ENCODE data around the gene ZNF460. TPM values are rescaled to one million over a fixed set of nuclear protein-coding genes. Genes with fewer than 3 reads are reported as not detected.

ZNF460 gene
- total and polyA plus RNA-seq, 2 of the 13 experiments (the other 11 are each of a cell fraction or from before 2014, with no cell fraction given), result 14.5 to 44.8 TPM

DNA sequence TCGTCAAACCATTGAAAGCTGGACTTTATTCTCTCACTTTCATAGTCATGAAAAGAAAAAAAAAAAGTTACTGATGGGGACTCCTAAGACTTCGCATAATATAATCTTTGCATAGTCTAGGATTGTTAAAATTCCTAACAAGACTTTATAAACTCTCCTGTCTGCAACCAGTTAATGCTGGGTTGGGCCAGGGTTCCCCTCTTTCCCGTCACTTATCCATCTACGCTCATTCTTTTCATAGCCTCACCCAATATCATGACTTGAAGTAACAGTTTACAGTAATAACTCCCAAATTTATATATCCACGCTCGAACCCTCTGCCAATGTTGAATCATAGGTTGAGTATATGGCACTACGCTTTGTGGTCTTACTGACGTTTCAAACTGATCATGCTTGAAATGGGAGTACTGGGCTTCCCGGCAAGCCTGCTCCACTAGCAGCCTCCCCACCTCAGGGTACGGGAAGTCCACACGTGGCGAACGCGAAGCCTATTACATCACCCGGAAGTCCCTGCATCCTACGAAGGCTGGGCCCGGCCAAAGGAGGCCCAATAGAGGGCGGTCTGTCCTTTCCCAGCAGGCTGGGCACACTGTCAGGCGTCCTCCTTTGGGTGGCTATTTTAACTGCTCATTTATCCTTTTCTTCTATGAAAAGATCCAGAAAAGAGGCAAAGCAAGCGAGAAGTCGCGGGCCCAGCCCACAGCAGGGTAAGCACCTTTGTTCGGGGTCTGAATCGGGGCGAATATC is 694 bp upstream of the ZNF460 start (continued):
- TF ChIP-seq, protein P1, sequence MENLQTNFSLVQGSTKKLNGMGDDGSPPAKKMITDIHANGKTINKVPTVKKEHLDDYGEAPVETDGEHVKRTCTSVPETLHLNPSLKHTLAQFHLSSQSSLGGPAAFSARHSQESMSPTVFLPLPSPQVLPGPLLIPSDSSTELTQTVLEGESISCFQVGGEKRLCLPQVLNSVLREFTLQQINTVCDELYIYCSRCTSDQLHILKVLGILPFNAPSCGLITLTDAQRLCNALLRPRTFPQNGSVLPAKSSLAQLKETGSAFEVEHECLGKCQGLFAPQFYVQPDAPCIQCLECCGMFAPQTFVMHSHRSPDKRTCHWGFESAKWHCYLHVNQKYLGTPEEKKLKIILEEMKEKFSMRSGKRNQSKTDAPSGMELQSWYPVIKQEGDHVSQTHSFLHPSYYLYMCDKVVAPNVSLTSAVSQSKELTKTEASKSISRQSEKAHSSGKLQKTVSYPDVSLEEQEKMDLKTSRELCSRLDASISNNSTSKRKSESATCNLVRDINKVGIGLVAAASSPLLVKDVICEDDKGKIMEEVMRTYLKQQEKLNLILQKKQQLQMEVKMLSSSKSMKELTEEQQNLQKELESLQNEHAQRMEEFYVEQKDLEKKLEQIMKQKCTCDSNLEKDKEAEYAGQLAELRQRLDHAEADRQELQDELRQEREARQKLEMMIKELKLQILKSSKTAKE (CRISPR knock-in tag; IDR thresholded peaks at IDR 0.05; ENCODE audit: borderline replicate concordance), result no peak
- TF ChIP-seq MBNL3 (CRISPR knock-in tag; conservative IDR thresholded peaks at IDR 0.05) (no peak), ZNF737 (CRISPR knock-in tag; IDR thresholded peaks at IDR 0.05; ENCODE audit: borderline replicate concordance) (no peak), MYC (CRISPR knock-in tag; IDR thresholded peaks at IDR 0.05; ENCODE audit: borderline replicate concordance) (peak; percentile 99), ZNF775 (CRISPR knock-in tag; IDR thresholded peaks at IDR 0.05; ENCODE audit: borderline replicate concordance) (peak; percentile 63; the same call in 1 of the 2 replicates), AGO1 (IDR thresholded peaks at IDR 0.05; ENCODE audit: low read depth, low read length, poor library complexity, severe bottlenecking) (no peak), NAIF1 (CRISPR knock-in tag; IDR thresholded peaks at IDR 0.05; ENCODE audit: borderline replicate concordance) (peak; percentile 81; the same call in 1 of the 2 replicates), ZNF672 (CRISPR knock-in tag; IDR thresholded peaks at IDR 0.05) (no peak), NBN (conservative IDR thresholded peaks at IDR 0.05) (no peak)
- TF ChIP-seq, protein P2, sequence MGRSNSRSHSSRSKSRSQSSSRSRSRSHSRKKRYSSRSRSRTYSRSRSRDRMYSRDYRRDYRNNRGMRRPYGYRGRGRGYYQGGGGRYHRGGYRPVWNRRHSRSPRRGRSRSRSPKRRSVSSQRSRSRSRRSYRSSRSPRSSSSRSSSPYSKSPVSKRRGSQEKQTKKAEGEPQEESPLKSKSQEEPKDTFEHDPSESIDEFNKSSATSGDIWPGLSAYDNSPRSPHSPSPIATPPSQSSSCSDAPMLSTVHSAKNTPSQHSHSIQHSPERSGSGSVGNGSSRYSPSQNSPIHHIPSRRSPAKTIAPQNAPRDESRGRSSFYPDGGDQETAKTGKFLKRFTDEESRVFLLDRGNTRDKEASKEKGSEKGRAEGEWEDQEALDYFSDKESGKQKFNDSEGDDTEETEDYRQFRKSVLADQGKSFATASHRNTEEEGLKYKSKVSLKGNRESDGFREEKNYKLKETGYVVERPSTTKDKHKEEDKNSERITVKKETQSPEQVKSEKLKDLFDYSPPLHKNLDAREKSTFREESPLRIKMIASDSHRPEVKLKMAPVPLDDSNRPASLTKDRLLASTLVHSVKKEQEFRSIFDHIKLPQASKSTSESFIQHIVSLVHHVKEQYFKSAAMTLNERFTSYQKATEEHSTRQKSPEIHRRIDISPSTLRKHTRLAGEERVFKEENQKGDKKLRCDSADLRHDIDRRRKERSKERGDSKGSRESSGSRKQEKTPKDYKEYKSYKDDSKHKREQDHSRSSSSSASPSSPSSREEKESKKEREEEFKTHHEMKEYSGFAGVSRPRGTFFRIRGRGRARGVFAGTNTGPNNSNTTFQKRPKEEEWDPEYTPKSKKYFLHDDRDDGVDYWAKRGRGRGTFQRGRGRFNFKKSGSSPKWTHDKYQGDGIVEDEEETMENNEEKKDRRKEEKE (IDR thresholded peaks at IDR 0.05), result no peak
- TF ChIP-seq, protein P3, sequence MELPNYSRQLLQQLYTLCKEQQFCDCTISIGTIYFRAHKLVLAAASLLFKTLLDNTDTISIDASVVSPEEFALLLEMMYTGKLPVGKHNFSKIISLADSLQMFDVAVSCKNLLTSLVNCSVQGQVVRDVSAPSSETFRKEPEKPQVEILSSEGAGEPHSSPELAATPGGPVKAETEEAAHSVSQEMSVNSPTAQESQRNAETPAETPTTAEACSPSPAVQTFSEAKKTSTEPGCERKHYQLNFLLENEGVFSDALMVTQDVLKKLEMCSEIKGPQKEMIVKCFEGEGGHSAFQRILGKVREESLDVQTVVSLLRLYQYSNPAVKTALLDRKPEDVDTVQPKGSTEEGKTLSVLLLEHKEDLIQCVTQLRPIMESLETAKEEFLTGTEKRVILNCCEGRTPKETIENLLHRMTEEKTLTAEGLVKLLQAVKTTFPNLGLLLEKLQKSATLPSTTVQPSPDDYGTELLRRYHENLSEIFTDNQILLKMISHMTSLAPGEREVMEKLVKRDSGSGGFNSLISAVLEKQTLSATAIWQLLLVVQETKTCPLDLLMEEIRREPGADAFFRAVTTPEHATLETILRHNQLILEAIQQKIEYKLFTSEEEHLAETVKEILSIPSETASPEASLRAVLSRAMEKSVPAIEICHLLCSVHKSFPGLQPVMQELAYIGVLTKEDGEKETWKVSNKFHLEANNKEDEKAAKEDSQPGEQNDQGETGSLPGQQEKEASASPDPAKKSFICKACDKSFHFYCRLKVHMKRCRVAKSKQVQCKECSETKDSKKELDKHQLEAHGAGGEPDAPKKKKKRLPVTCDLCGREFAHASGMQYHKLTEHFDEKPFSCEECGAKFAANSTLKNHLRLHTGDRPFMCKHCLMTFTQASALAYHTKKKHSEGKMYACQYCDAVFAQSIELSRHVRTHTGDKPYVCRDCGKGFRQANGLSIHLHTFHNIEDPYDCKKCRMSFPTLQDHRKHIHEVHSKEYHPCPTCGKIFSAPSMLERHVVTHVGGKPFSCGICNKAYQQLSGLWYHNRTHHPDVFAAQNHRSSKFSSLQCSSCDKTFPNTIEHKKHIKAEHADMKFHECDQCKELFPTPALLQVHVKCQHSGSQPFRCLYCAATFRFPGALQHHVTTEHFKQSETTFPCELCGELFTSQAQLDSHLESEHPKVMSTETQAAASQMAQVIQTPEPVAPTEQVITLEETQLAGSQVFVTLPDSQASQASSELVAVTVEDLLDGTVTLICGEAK (IDR thresholded peaks at IDR 0.05), result no peak
- TF ChIP-seq, protein P3 (CRISPR knock-in tag; IDR thresholded peaks at IDR 0.05), result peak; percentile 51; the same call in 1 of the 2 replicates
